Measurements from ENCODE around the gene SFMBT2. TPM values are rescaled to one million over a fixed set of nuclear protein-coding genes. Genes with fewer than 3 reads are reported as not detected.

SFMBT2 gene
- total and polyA plus RNA-seq, 12 donors = 3.7 to 17.9 (median 12.7) TPM

- intact Hi-C loops (cut with DNase I) = no loop called here
- Histone ChIP-seq H3K27ac (no peak overlapping the region), H3K27me3 (no peaks in the 10 kb centered on the region), H3K9me3 (replicated peaks in 1 of 3) (no peaks in the 10 kb centered on the region), H3K4me3 (no peak overlapping the region), H3K4me1 (replicated peaks in 1 of 2) (no peaks in the 10 kb centered on the region), H3K36me3 (replicated peaks in 1 of 2) (no peaks in the 10 kb centered on the region)
- no peak for TF ChIP-seq POLR2A (IDR thresholded peaks at IDR 0.05)
- TF ChIP-seq CTCF (IDR thresholded peaks at IDR 0.05) = no peak
- DNase-seq = no peak
- 79 to 88% (median 87%) methylated on average over 4 to 11 of the region's 11 CpGs for WGBS, 4 donors
Observed at GRCh38 chr10:7130191-7130911, 280.5 kb downstream of the SFMBT2 start.

- H3K4me1 ChIP-seq (replicated peaks in 1 of 2) = no peaks in the 10 kb centered on the region
- DNase-seq = no peak
- no peaks in the 10 kb centered on the region for H3K36me3 ChIP-seq (replicated peaks in 1 of 2)
- no peaks in the 10 kb centered on the region for H3K27me3 ChIP-seq
- H3K4me3 ChIP-seq = no peak overlapping the region
- WGBS, 4 donors = 65 to 71% (median 68%) methylated on average over 6 of the region's 6 CpGs
- intact Hi-C loops (cut with DNase I) = no loop called here
- H3K27ac ChIP-seq = no peak overlapping the region
- no peak for TF ChIP-seq CTCF (IDR thresholded peaks at IDR 0.05)
- H3K9me3 ChIP-seq (replicated peaks in 1 of 3) = no peaks in the 10 kb centered on the region
Observed at GRCh38 chr10:7123774-7124173, 287.1 kb downstream of the SFMBT2 start.

- H3K4me1 ChIP-seq (replicated peaks in 1 of 2) = no peaks in the 10 kb centered on the region
- H3K36me3 ChIP-seq (replicated peaks in 1 of 2) = no peaks in the 10 kb centered on the region
- 80 to 94% (median 90%) methylated on average over 3 of the region's 3 CpGs for WGBS, 4 donors
- H3K27ac ChIP-seq = no peak overlapping the region
- no peak for DNase-seq
- TF ChIP-seq POLR2A (IDR thresholded peaks at IDR 0.05) (no peak), CTCF (IDR thresholded peaks at IDR 0.05) (no peak)
- H3K9me3 ChIP-seq (replicated peaks in 1 of 3) = no peaks in the 10 kb centered on the region
- intact Hi-C loops (cut with DNase I) = no loop called here
- H3K27me3 ChIP-seq = no peaks in the 10 kb centered on the region
- no peak overlapping the region for H3K4me3 ChIP-seq
Observed at GRCh38 chr10:7122561-7122960, 288.3 kb downstream of the SFMBT2 start.

GRCh38 chr10:7121154-7121797 lies 289.6 kb downstream of the SFMBT2 start:
- Histone ChIP-seq H3K4me3 (no peak overlapping the region), H3K27me3 (no peaks in the 10 kb centered on the region), H3K9me3 (replicated peaks in 1 of 3) (no peaks in the 10 kb centered on the region), H3K4me1 (replicated peaks in 1 of 2) (no peaks in the 10 kb centered on the region), H3K27ac (no peak overlapping the region), H3K36me3 (replicated peaks in 1 of 2) (no peaks in the 10 kb centered on the region)
- intact Hi-C loops (cut with DNase I) = no loop called here
- TF ChIP-seq POLR2A (IDR thresholded peaks at IDR 0.05) (no peak), CTCF (IDR thresholded peaks at IDR 0.05) (peak in 5 of 6 experiments; percentile 14 to 53 (median 40))
- peak; percentile 19 to 75 (median 30) for DNase-seq
- 36 to 41% (median 39%) methylated on average over 10 of the region's 10 CpGs for WGBS, 4 donors
